Mucosa of rectum (tissue), 2 donors: ENCODE results near the gene PLSCR3.
"Not testable (repeated sequence)": the region's sequence is repeated elsewhere in the genome, so short reads cannot be mapped to it uniquely, and the experiment has no call there.

ENCODE experiments used
- H3K27ac ChIP-seq, 2 donors: one replicate each; pipeline ENCODE4 v1.7.0; 2013; ENCODE audit warnings: inconsistent platforms in 2 of 2, low read depth in 2 of 2, low read length in 2 of 2
- H3K27me3 ChIP-seq, 2 donors: one replicate each; pipeline ENCODE4 v1.7.0; 2013; ENCODE audit warnings: low read length in 2 of 2; ENCODE audit not compliant: control insufficient read depth in 2 of 2, insufficient read depth in 2 of 2
- H3K36me3 ChIP-seq, 2 donors: one replicate each; pipeline ENCODE4 v1.7.0; 2013; ENCODE audit warnings: low read length in 2 of 2; ENCODE audit not compliant: control insufficient read depth in 2 of 2, insufficient read depth in 2 of 2
- H3K4me1 ChIP-seq, 2 donors: one replicate each; pipeline ENCODE4 v1.7.0; 2013; ENCODE audit warnings: low read length in 2 of 2, mild to moderate bottlenecking in 1 of 2; ENCODE audit not compliant: control insufficient read depth in 2 of 2, insufficient read depth in 2 of 2
- H3K4me3 ChIP-seq, 2 donors: one replicate each; pipeline ENCODE4 v1.7.0; 2013; ENCODE audit warnings: low read length in 2 of 2
- H3K9ac ChIP-seq, 2 donors: one replicate each; pipeline ENCODE4 v1.7.0; 2013; ENCODE audit warnings: low read length in 2 of 2, low read depth in 1 of 2, mild to moderate bottlenecking in 1 of 2
- H3K9me3 ChIP-seq, 2 donors: one replicate each; pipeline ENCODE4 v1.7.0; 2013; ENCODE audit warnings: low read length in 2 of 2; ENCODE audit not compliant: control insufficient read depth in 2 of 2
- donor health status: healthy.
- donor health status: Normal muscosa, but diverticular disease.

The PLSCR3 gene

GRCh38 chr17:7365963-7366362 is 28.4 kb downstream of the PLSCR3 start:
- H3K9me3 ChIP-seq, H3K27ac ChIP-seq, H3K36me3 ChIP-seq, H3K4me1 ChIP-seq, H3K27me3 ChIP-seq, H3K4me3 ChIP-seq, H3K9ac ChIP-seq: not testable (repeated sequence)

DNA sequence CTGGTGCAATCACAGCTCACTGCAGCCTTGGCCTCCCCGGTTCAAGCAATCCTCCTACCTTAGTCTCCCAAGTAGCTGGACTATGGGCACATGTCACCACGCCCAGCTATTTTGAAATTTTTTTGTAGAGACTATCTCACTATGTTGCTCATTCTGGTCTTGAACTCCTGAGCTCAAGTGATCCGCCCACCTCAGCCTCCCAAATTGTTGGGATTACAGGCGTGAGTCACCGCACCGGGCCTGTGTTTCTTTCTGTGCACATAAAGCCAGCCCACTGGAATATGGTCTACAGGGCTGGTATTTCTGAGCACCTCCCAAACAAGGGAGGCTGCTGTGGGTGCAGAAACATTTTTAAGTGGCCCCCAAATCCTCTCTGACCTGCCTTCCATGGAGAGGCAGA is 31.0 kb downstream of the PLSCR3 start:
- H3K9ac ChIP-seq, result no peak overlapping the region

GRCh38 chr17:7361906-7362305 is 32.4 kb downstream of the PLSCR3 start:
- H3K4me1 ChIP-seq, result no peaks in the 10 kb centered on the region
- no peak overlapping the region for H3K4me3 ChIP-seq
- no peaks in the 10 kb centered on the region for H3K36me3 ChIP-seq
- no peak overlapping the region for H3K9ac ChIP-seq
- peaks cover 0 to 2% of the 10 kb centered on the region in 2 donors for H3K27me3 ChIP-seq
- no peak overlapping the region for H3K27ac ChIP-seq
- no peaks in the 10 kb centered on the region for H3K9me3 ChIP-seq

More for the DNA sequence above, 31.0 kb downstream of the PLSCR3 start:
- Histone ChIP-seq H3K27me3 (peaks cover 0 to 2% of the 10 kb centered on the region in 2 donors), H3K9me3 (no peaks in the 10 kb centered on the region), H3K4me1 (no peaks in the 10 kb centered on the region), H3K27ac (no peak overlapping the region), H3K36me3 (no peaks in the 10 kb centered on the region), H3K4me3 (no peak overlapping the region)

- Histone ChIP-seq H3K4me1 (peaks cover 14 to 25% of the 10 kb centered on the region in 2 donors), H3K36me3 (no peaks in the 10 kb centered on the region), H3K27me3 (peaks cover 0 to 2% of the 10 kb centered on the region in 2 donors), H3K4me3 (no peak overlapping the region), H3K27ac (peak overlapping the region; percentile 61 to 67), H3K9ac (no peak overlapping the region), H3K9me3 (no peaks in the 10 kb centered on the region)
These were observed 36.9 kb downstream of the PLSCR3 start for GRCh38 chr17:7357381-7357780.

DNA sequence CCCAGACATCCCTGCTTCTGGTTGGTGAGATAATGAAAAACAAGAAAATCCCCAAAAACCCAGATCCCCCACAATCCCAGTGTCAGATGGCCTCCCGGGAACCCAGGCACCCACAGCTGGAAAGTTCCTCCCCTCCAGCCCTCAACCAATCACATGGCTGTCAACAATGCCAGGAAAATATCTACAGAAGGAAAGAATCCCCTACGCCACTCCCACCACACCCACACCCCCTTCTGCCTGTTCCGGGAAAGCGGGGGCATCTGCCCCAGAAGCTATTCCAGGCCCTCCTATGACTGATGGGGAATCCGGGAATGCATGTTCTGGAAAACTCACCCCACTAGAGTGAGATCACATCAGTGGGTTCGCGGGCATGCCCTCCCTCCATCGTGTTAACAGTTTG is 37.6 kb downstream of the PLSCR3 start:
- Histone ChIP-seq H3K9ac (peak overlapping the region in 1 of 2 donors; percentile 17), H3K4me1 (peaks cover 17 to 26% of the 10 kb centered on the region in 2 donors), H3K9me3 (no peaks in the 10 kb centered on the region), H3K27ac (peak overlapping the region; percentile 61 to 67), H3K36me3 (no peaks in the 10 kb centered on the region), H3K27me3 (peaks cover 0 to under 1% of the 10 kb centered on the region in 2 donors), H3K4me3 (no peak overlapping the region)

DNA sequence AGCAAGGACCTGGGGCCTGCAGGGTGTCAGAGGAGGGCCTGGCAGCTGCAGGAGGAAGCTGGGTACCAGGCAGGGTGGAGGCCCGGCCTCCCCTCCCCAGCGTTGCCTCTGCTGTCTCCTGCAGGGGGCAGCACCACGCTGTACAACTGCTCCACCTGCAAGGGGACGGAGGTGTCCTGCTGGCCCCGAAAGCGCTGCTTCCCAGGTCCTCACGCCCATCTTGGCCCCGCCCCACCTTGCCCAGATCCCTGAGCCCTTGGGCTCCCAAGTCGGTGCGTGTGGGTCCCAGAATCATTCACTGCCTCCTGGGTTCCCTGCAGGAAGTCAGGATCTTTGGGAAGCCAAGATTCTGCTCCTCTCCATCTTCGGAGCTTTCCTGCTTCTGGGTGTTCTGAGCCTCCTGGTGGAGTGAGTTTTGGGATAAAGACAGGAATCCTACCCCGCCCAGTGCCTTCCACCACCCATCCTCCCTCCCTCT is 38.2 kb downstream of the PLSCR3 start:
- H3K9ac ChIP-seq, result peak overlapping the region in 1 of 2 donors; percentile 24
- no peaks in the 10 kb centered on the region for H3K9me3 ChIP-seq
- peak overlapping the region in 1 of 2 donors; percentile 41 for H3K4me3 ChIP-seq
- no peaks in the 10 kb centered on the region for H3K27me3 ChIP-seq
- H3K4me1 ChIP-seq, result peaks cover 18 to 29% of the 10 kb centered on the region in 2 donors
- H3K36me3 ChIP-seq, result no peaks in the 10 kb centered on the region
- H3K27ac ChIP-seq, result peak overlapping the region in 1 of 2 donors; percentile 61

DNA sequence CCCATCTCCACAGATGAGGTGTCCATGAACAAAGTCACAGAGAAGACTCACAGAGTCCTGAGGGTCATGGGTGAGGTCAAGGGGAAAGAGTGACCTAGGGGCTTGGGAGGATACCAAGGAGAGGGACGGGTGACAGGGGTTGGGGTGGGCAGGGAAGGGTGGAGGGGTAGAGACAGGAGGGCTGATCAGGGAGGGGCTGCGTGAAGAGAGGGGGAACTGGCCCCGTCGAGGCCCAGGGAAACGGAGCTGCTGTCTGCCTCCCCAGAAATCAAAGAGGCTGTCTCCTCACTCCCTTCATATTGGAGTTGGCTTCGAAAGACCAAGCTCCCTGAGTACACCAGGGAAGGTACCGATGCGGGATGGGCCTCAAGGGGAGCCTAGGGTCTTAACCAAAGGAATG is 38.8 kb downstream of the PLSCR3 start:
- H3K27ac ChIP-seq, result peak overlapping the region in 1 of 2 donors; percentile 61
- H3K9ac ChIP-seq, result peak overlapping the region in 1 of 2 donors; percentile 24
- H3K4me3 ChIP-seq, result no peak overlapping the region
- no peaks in the 10 kb centered on the region for H3K9me3 ChIP-seq
- H3K27me3 ChIP-seq, result no peaks in the 10 kb centered on the region
- H3K4me1 ChIP-seq, result peaks cover 22 to 32% of the 10 kb centered on the region in 2 donors
- no peaks in the 10 kb centered on the region for H3K36me3 ChIP-seq

- H3K4me1 ChIP-seq, result peaks cover 22 to 35% of the 10 kb centered on the region in 2 donors
- H3K36me3 ChIP-seq, result no peaks in the 10 kb centered on the region
- peak within 1 kb of the TSS; percentile 24 to 34 for H3K9ac ChIP-seq
- no peaks in the 10 kb centered on the region for H3K9me3 ChIP-seq
- H3K27me3 ChIP-seq, result no peaks in the 10 kb centered on the region
- peak within 1 kb of the TSS in 1 of 2 donors; percentile 61 for H3K27ac ChIP-seq
- H3K4me3 ChIP-seq, result no peak within 1 kb of the TSS
These were observed 39.3 kb downstream of the PLSCR3 start, which contains the start of gene TMEM95 for GRCh38 chr17:7355053-7355452. Gene TMEM95 (plus strand): TSS chr17:7355156. CDS start chr17:7355205, 49 bp downstream.

DNA sequence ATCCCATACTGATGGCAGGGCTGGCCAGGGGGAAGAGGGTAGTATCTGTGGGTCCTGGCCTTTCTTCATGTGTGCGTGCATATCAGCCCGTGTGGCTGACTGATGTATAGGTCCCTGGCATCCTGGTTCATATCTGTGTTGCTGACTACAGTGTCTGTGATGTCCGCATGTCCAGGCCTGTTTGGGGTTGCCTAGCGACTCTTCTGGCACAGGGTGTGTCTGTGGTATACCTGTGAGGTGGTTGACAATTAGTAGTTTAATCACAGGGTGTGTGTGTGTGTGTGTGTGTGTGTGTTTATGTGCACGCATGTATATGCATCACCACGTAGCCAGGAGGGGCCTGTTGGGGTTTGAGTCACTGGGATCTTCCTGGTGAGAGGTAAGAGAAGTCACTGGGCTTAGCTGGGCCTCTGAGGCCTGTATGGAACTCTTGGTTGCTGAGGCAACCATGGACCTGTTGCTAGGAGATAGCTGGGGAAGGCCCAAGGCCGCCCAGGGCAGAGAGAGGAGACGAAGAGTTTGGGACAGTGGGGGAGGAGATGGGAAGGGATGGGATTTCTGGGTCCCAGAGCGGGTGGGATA is 40.0 kb downstream of the PLSCR3 start:
- Histone ChIP-seq H3K4me3 (no peak overlapping the region), H3K9me3 (no peaks in the 10 kb centered on the region), H3K27ac (no peak overlapping the region), H3K4me1 (peaks cover 27 to 39% of the 10 kb centered on the region in 2 donors), H3K9ac (peak overlapping the region in 1 of 2 donors; percentile 34), H3K27me3 (no peaks in the 10 kb centered on the region), H3K36me3 (no peaks in the 10 kb centered on the region)

DNA sequence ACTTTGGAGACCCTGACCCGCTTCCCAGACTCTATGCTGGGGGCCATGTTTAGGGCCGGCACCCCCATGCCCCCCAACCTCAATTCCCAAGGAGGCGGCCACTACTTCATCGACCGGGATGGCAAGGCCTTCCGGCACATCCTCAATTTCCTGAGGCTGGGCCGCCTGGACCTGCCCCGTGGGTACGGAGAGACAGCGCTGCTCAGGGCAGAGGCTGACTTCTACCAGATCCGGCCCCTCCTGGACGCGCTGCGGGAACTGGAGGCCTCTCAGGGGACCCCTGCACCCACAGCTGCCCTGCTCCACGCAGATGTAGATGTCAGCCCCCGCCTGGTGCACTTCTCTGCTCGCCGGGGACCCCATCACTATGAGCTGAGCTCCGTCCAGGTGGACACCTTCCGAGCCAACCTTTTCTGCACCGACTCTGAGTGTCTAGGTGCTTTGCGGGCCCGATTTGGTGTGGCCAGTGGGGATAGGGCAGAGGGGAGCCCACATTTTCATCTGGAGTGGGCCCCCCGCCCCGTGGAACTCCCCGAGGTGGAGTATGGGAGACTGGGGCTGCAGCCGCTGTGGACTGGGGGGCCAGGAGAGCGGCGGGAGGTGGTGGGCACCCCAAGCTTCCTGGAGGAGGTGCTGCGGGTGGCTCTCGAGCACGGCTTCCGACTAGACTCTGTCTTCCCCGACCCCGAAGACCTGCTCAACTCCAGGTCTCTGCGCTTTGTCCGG is 41.3 kb downstream of the PLSCR3 start:
- Histone ChIP-seq H3K4me1 (peaks cover 27 to 39% of the 10 kb centered on the region in 2 donors), H3K27ac (peak overlapping the region in 1 of 2 donors; percentile 97), H3K27me3 (no peaks in the 10 kb centered on the region), H3K36me3 (no peaks in the 10 kb centered on the region), H3K9ac (peak overlapping the region; percentile 84 to 95), H3K4me3 (peak overlapping the region; percentile 83 to 86), H3K9me3 (no peaks in the 10 kb centered on the region)
